GM18511 (cell line): ENCODE data around the gene IL17D.
"Not testable (repeated sequence)": the region's sequence is repeated elsewhere in the genome, so short reads cannot be mapped to it uniquely, and the experiment has no call there.

Experiments
- ATAC-seq: cut with Tn5 transposase; IDR thresholded peaks from one replicate; pipeline ENCODE4 v1.9.1; 2021; ENCODE audit warnings: mild to moderate bottlenecking, moderate library complexity; ENCODE audit not compliant: unreplicated experiment

The IL17D gene

GRCh38 chr13:20718958-20719566 is 15.6 kb downstream of the IL17D start:
- ATAC-seq: no peak

DNA sequence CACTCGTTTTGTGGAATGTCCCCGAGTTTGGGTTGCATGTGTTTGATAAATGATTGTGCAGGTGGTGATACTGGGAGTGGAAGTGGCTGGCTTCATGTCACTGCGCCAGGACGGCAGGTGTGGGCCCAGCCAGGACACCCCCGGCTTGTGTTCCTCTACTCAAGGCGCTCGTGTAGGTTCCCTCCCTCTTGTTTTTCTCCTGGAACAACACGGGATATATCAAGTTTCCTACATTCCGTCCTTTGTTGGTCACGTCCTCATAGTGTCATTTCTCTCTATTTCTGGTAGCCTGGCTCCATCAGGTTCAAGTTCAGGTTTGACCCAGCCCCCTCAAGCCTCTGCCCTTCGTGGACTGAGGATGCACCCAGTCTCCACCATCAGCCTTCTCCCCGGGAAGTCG is 16.3 kb downstream of the IL17D start:
- no peak for ATAC-seq

DNA sequence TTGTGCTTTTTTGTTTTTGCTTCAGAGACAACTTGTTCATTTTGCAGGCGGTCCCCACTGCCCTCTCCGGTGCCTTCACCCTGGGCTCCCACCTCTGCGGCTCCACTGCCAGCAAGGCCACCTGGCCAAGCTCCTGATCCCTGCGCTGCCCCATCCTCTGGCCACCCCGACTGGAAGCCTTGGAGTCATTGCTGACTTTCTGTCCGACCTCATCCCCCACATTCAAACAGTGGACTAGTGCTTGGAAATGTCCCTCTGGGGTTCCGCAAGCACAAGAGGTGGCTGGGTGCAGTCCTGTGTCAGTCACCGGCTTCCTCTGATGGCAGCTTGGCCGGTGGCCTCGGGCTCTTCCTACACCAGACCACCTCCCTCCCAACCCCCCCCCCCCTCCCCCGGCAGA is 17.0 kb downstream of the IL17D start:
- no peak for ATAC-seq

GRCh38 chr13:20721058-20721453 is 17.6 kb downstream of the IL17D start:
- no peak for ATAC-seq

DNA sequence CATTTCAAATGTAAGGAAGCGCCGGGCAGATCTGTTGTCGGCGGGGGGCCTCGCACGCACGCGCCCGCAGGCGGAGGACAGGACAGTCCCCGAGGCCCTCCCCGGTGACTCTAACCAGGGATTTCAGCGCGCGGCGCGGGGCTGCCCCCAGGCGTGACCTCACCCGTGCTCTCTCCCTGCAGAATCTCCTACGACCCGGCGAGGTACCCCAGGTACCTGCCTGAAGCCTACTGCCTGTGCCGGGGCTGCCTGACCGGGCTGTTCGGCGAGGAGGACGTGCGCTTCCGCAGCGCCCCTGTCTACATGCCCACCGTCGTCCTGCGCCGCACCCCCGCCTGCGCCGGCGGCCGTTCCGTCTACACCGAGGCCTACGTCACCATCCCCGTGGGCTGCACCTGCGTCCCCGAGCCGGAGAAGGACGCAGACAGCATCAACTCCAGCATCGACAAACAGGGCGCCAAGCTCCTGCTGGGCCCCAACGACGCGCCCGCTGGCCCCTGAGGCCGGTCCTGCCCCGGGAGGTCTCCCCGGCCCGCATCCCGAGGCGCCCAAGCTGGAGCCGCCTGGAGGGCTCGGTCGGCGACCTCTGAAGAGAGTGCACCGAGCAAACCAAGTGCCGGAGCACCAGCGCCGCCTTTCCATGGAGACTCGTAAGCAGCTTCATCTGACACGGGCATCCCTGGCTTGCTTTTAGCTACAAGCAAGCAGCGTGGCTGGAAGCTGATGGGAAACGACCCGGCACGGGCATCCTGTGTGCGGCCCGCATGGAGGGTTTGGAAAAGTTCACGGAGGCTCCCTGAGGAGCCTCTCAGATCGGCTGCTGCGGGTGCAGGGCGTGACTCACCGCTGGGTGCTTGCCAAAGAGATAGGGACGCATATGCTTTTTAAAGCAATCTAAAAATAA is 18.2 kb downstream of the IL17D start:
- no peak for ATAC-seq

GRCh38 chr13:20727856-20728255 is 24.4 kb downstream of the IL17D start:
- no peak for ATAC-seq

DNA sequence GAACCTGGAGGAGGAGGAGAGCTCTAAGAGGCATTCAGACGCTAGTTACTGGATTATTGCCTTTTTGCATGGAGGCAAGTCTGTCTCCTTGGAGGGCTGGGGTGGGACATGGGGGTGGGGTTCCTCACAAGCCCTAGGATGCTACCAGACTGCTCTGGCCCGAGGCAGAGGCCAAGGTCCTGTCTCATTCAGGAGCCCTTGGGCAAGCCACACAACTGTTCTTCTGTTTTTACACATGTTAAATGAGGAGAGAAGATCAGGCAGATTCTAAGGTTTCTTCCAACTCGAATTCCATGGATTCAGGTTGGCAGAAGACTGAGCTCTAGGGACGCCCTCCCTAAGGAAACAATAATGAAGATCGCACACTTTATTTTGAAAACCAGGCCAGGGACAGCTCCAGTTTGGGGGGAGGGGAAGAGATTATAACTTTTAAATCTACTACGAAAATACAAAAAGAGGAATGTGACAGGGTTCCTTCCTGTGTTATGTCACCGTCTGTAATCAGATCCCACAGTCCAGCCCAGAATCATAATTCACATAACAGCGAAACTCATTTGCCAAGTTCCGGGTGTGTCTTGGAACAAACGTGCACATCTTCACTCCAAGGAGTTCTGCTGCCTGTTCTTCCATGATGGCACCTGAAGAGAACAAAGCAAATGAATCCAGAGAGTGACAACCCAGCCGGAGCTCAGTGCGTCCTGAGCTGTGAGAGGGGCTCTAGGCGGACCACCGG is 25.2 kb downstream of the IL17D start:
- no peak for ATAC-seq

- ATAC-seq: no peak
These were observed 26.4 kb downstream of the IL17D start for GRCh38 chr13:20729633-20730585.

DNA sequence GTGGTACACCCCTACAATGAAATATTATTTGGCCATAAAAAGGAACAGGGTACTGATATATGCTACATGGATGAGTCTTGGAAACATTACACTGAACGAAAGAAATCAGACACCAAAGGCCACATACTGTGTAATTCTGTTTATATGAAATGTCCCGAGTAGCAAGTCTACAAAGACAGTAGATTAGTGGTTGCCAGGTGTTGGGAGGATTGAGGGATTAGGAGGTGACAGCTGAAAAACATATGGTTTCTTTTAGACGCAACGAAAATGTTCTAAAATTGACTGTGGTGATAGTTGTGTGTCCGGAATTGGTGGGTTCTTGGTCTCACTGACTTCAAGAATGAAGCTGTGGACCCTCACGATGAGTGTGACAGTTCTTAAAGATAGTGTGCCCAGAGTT is 35.1 kb downstream of the IL17D start:
- no peak for ATAC-seq

GRCh38 chr13:20740021-20740420 is 36.5 kb downstream of the IL17D start:
- ATAC-seq: no peak

DNA sequence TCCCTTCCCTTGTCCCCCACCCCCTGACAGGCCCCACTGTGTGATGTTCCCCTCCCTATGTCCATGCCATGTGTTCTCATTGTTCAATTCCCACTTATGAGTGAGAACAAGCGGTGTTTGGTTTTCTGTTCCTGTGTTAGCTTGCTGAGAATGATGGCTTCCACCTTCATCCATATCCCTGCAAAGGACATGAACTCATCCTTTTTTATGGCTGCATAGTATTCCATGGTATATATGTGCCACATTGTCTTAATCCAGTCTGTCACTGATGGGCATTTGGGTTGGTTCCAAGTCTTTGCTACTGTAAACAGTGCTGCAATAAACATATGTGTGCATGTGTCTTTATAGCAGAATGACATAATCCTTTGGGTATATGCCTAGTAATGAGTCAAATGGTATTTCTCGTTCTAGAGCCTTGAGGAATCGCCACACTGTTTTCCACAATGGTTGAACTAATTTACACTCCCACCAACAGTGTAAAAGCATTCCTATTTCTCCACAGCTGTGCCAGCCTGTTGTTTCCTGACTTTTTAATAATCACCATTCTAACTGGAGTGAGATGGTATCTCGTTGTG is 40.4 kb downstream of the IL17D start:
- ATAC-seq: not testable (repeated sequence)

- ATAC-seq: no peak
These were observed 45.9 kb downstream of the IL17D start for GRCh38 chr13:20749377-20749776.

GRCh38 chr13:20754009-20754408 is 50.5 kb downstream of the IL17D start:
- ATAC-seq: no peak

DNA sequence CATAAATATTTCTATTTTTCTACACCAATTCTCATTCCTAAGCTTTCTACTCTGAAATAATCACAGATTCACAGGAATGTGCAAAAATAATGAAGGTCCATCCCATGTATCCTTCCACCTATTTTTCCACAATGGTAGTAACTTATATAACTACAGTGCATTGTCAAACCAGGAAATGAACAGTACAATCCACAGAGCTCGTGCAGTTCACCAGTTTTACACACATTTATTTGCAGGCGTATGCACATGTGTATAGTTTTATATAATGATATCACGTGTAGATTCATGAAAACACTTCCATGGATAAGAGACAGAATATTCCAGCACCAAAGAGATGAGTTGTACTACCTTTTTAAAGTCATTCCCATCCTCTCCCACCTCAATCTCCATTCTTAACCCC is 57.4 kb downstream of the IL17D start:
- ATAC-seq: no peak

- no peak for ATAC-seq
These were observed 63.9 kb downstream of the IL17D start for GRCh38 chr13:20767309-20767943.

- no peak for ATAC-seq
These were observed 65.6 kb downstream of the IL17D start for GRCh38 chr13:20769091-20769490.

- ATAC-seq: no peak
These were observed 66.3 kb downstream of the IL17D start for GRCh38 chr13:20769834-20770233.
